Omental fat pad (tissue), 4 donors: ENCODE measurements around the gene RADIL. TPM values are rescaled to one million over a fixed set of nuclear protein-coding genes. Genes with fewer than 3 reads are reported as not detected.

ENCODE experiments used
- ATAC-seq: fragments of 150-250 bp; one replicate; pipeline ENCODE4 v1.9.1; 2016; ENCODE audit warnings: mild to moderate bottlenecking, moderate library complexity; ENCODE audit not compliant: low FRiP score
- DNase-seq: peaks from one replicate; pipeline ENCODE4 v3.0.0-alpha.2; 2019; ENCODE audit warnings: low spot score
- CTCF ChIP-seq, 3 donors: fragments of 450-650 bp; IDR thresholded peaks; one replicate each; pipeline ENCODE4 v1.5.1; 2016 to 2017; ENCODE audit warnings: antibody characterized with exemption in 3 of 3, mild to moderate bottlenecking in 3 of 3, moderate library complexity in 2 of 3
- total RNA-seq, 4 donors: library from RNA; depleted of rRNA; stranded (reverse); fragments of >200 nt; gene quantifications; one replicate each; pipeline ENCODE4 v1.1.0, GENCODE V29; 2016

RADIL gene
- total RNA-seq, 4 donors from 2014 or later = 1.1 to 12.3 (median 4.4) TPM

DNA sequence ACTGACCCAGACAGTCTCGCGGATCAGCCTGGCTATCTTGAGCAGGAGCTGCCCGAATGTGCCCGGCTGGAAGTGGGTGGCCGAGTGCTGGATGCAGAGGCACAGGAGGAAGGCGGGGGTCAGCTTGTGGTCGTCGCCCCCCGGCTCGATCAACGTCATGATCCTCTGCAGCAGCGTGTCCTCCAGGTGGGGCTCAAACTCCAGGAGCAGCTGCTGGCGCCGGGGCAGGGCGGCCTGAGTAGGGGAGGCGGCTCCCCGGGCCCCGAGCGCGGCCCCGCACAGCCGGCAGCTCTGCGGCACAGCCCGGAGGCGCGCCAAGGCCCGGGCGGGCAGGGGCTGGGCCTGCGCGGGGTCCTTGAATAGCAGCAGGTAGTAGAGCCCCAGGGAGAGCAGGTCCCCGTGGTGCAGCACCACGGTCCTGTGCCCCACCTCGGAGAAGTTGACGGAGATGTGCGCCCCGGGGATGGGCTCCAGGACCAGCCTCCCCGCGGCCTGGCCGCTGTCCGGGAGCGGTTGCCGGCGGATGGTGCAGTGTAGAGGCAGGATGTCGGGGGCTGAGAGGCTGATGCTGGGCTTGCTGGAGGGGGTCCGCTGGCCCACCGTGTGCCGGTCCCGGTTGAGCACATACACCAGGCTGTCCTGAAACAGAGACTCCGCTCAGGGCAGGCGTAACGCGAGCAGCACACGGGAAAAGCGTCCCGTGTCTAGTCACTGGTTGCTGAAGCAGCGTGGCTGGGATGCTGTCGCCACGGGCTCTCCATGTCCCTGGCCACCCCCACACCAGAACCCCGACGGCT lies 48.7 kb downstream of the RADIL start:
- ATAC-seq (no peak), DNase-seq (no peak)
- TF ChIP-seq CTCF (IDR thresholded peaks at IDR 0.05) = no peak

DNA sequence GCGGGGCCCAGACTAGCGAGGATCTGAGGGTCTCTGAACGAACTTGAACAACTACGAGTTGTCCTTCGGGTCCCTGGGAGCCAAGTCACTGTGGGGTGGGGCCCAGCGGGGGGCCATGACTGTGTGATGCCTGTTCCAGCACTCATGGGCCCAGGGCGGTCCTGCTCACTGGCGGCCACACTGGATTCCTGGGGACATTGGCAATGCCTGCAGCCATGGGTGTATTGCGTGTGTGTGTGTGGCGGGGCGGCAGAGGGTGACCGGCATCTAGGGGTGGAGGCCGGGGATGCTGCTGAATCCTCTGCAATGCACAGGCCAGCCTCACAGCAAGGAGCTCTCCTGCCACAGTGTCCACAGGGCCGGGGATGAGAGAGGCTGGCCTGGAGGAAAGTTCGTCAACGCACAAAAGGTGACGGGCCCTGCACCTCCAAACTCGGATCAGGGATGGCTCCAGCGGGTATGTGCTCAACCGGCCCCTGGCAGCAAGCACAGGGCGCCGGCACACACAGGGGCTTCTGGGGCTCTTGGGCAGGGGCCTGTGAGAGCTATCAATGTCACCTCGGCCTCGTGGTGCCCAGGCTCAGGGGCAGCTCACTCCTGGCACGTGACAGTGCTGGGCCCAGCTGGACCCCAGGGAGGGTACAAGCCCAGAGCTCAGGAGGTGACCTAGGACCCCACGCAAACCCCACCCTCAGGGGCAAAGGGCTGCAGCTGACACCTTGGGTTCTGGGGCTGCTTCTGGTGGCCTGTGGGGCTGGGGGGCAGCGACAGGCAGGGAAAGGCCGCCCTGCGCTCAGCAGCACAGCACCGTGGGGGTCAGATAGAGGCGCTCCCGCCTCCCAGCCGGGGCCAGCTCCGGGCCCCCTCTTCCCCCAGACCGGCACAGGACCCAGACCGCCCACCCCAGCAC lies 49.6 kb downstream of the RADIL start:
- no peak for ATAC-seq
- DNase-seq = no peak
- no peak for TF ChIP-seq CTCF (IDR thresholded peaks at IDR 0.05)

DNA sequence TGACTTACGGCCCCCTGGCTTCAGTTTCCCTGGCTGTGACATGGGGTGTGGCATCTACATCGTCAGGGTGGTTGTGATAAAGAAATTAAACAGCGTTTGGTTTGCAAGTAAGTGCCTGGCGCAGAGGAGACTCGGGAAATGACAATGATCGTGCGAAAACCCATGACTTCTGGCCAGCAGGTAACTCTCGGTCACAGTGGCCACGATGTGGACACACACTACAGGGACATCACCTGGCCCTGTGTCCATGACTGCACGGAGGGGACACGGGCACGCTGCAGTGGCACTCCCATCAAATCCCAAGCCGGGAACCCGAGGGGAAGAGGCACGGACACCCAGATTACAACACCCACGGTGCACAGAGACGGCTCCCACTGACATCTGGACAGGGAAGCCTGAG lies 50.3 kb downstream of the RADIL start:
- no peak for DNase-seq
- no peak for TF ChIP-seq CTCF (IDR thresholded peaks at IDR 0.05)

GRCh38 chr7:4832711-4833110 lies 50.8 kb downstream of the RADIL start:
- ATAC-seq (no peak), DNase-seq (no peak)
- TF ChIP-seq CTCF (IDR thresholded peaks at IDR 0.05) = no peak

More for the DNA sequence above, 50.3 kb downstream of the RADIL start:
- no peak for ATAC-seq

- ATAC-seq = no peak
Measured at GRCh38 chr7:4831723-4832495, 51.6 kb downstream of the RADIL start.

More at GRCh38 chr7:4831723-4832495, 51.6 kb downstream of the RADIL start:
- TF ChIP-seq CTCF (IDR thresholded peaks at IDR 0.05) = no peak
- DNase-seq = no peak
